Measurements from ENCODE around the gene GALM.
"Not testable (repeated sequence)": the region's sequence is repeated elsewhere in the genome, so short reads cannot be mapped to it uniquely, and the experiment has no call there.

The GALM gene

GRCh38 chr2:38712871-38713270, 47.0 kb downstream of the GALM start:
- no peak for DNase-seq

GRCh38 chr2:38713338-38713737, 47.4 kb downstream of the GALM start:
- no peak for DNase-seq

- DNase-seq: not testable (repeated sequence)
These were observed 49.0 kb downstream of the GALM start for GRCh38 chr2:38714941-38715340.

- no peak for DNase-seq
These were observed 50.3 kb downstream of the GALM start for GRCh38 chr2:38716185-38716584.

- DNase-seq: no peak
These were observed 52.7 kb downstream of the GALM start for GRCh38 chr2:38718601-38719000.

- no peak for DNase-seq
These were observed 53.8 kb downstream of the GALM start for GRCh38 chr2:38719706-38720105.

GRCh38 chr2:38720613-38721241, 54.8 kb downstream of the GALM start:
- DNase-seq: peak; percentile 12 to 20

GRCh38 chr2:38722271-38723061, 56.6 kb downstream of the GALM start:
- no peak for DNase-seq

GRCh38 chr2:38723173-38723572, 57.3 kb downstream of the GALM start:
- DNase-seq: no peak

GRCh38 chr2:38727661-38728060, 61.7 kb downstream of the GALM start:
- DNase-seq: no peak

GRCh38 chr2:38728694-38729093, 62.8 kb downstream of the GALM start:
- DNase-seq: no peak

GRCh38 chr2:38731090-38731489, 65.2 kb downstream of the GALM start:
- no peak for DNase-seq

- DNase-seq: no peak
These were observed 65.8 kb downstream of the GALM start for GRCh38 chr2:38731684-38732221.

- no peak for DNase-seq
These were observed 67.5 kb downstream of the GALM start for GRCh38 chr2:38733300-38733971.

GRCh38 chr2:38734299-38735058, 68.6 kb downstream of the GALM start:
- no peak for DNase-seq

- no peak for DNase-seq
These were observed 70.0 kb downstream of the GALM start for GRCh38 chr2:38735999-38736320.

- peak in 1 of 2 donors; percentile 12 for DNase-seq
These were observed 71.2 kb downstream of the GALM start for GRCh38 chr2:38737000-38737698.

- DNase-seq: no peak
These were observed 72.0 kb downstream of the GALM start for GRCh38 chr2:38737925-38738324.

- no peak for DNase-seq
These were observed 73.6 kb downstream of the GALM start for GRCh38 chr2:38739524-38739923.

- DNase-seq: peak in 1 of 2 donors; percentile 82
These were observed 75.2 kb downstream of the GALM start for GRCh38 chr2:38740851-38741731.
